Measurements from ENCODE around the gene NCOR1.

Gene NCOR1

GRCh38 chr17:15998031-15998562, 217.2 kb downstream of the NCOR1 start:
- no peaks in the 10 kb centered on the region for H3K9me3 Mint-ChIP-seq
- H3K27me3 Mint-ChIP-seq: no peaks in the 10 kb centered on the region
- DNase-seq: no peak
- H3K4me3 Mint-ChIP-seq: peak overlapping the region; percentile 86
- peak overlapping the region; percentile 99 for H3K27ac Mint-ChIP-seq
- peaks cover 34% of the 10 kb centered on the region for H3K4me1 Mint-ChIP-seq (ENCODE audit: low read depth)
- H3K36me3 Mint-ChIP-seq (ENCODE audit: low read depth): peaks cover 56% of the 10 kb centered on the region

DNA sequence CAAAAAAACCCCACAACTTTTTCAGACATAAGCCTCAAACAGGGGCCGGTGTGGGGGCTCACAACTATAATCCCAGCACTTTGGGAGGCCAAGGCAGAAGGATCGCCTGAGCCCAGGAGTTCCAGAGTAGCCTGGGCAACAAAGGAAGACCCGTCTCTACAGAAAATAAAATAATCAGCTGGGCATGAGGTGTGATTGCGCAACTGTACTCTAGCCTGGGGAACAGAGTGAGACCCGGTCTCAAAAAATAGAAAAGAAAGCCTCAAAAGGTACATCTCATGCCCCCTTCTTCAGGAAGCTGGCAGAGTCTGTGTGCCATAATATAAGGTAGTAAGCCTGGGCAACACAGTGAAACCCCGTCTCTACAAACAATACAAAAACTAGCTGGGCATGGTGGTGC, 219.0 kb downstream of the NCOR1 start:
- peaks cover 18% of the 10 kb centered on the region for H3K4me1 Mint-ChIP-seq (ENCODE audit: low read depth)
- no peak for DNase-seq
- peaks cover 43% of the 10 kb centered on the region for H3K36me3 Mint-ChIP-seq (ENCODE audit: low read depth)
- no peaks in the 10 kb centered on the region for H3K9me3 Mint-ChIP-seq
- H3K27me3 Mint-ChIP-seq: no peaks in the 10 kb centered on the region
- H3K27ac Mint-ChIP-seq: no peak overlapping the region
- no peak overlapping the region for H3K4me3 Mint-ChIP-seq

GRCh38 chr17:15981646-15982580, 233.4 kb downstream of the NCOR1 start:
- DNase-seq: no peak
- Mint-ChIP-seq H3K27ac (peak overlapping the region; percentile 58), H3K27me3 (no peaks in the 10 kb centered on the region), H3K36me3 (ENCODE audit: low read depth) (peaks cover 72% of the 10 kb centered on the region), H3K4me1 (ENCODE audit: low read depth) (peaks cover 24% of the 10 kb centered on the region), H3K9me3 (no peaks in the 10 kb centered on the region), H3K4me3 (no peak overlapping the region)

DNA sequence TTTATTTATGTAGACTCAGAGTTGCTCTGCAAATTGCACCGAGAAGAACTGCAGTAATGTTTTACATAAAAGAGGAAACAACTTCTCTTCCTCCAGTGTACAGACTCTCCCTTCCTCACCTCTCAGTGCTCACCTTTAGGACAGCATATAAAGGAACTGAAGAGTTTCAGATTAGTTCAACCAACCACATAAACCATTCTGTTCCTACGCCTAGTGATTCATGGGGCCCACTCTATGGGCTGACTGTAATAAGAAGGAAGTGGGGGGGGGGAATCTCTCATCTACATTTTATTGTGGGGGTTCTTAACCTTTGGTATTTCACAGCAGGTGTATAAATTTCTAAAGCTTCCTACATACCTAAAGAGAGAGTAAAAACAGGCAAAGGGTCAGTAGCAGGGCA, 234.1 kb downstream of the NCOR1 start:
- Mint-ChIP-seq H3K9me3 (no peaks in the 10 kb centered on the region), H3K27ac (peak overlapping the region; percentile 58), H3K4me3 (no peak overlapping the region), H3K36me3 (ENCODE audit: low read depth) (peaks cover 71% of the 10 kb centered on the region), H3K4me1 (ENCODE audit: low read depth) (peaks cover 24% of the 10 kb centered on the region), H3K27me3 (no peaks in the 10 kb centered on the region)
- no peak for DNase-seq

All from activated T-cell treated with anti-CD3 and anti-CD28 coated beads, Interleukin-2, amount 50 U/mL, for 24 hours (primary cell).